Mucosa of rectum (tissue), 2 donors: ENCODE data around the gene UBR4.

Experiments used
- H3K27ac ChIP-seq, 2 donors: one replicate each; pipeline ENCODE4 v1.7.0; 2013; ENCODE audit warnings: inconsistent platforms in 2 of 2, low read depth in 2 of 2, low read length in 2 of 2
- H3K27me3 ChIP-seq, 2 donors: one replicate each; pipeline ENCODE4 v1.7.0; 2013; ENCODE audit warnings: low read length in 2 of 2; ENCODE audit not compliant: control insufficient read depth in 2 of 2, insufficient read depth in 2 of 2
- H3K36me3 ChIP-seq, 2 donors: one replicate each; pipeline ENCODE4 v1.7.0; 2013; ENCODE audit warnings: low read length in 2 of 2; ENCODE audit not compliant: control insufficient read depth in 2 of 2, insufficient read depth in 2 of 2
- H3K4me1 ChIP-seq, 2 donors: one replicate each; pipeline ENCODE4 v1.7.0; 2013; ENCODE audit warnings: low read length in 2 of 2, mild to moderate bottlenecking in 1 of 2; ENCODE audit not compliant: control insufficient read depth in 2 of 2, insufficient read depth in 2 of 2
- H3K4me3 ChIP-seq, 2 donors: one replicate each; pipeline ENCODE4 v1.7.0; 2013; ENCODE audit warnings: low read length in 2 of 2
- H3K9ac ChIP-seq, 2 donors: one replicate each; pipeline ENCODE4 v1.7.0; 2013; ENCODE audit warnings: low read length in 2 of 2, low read depth in 1 of 2, mild to moderate bottlenecking in 1 of 2
- H3K9me3 ChIP-seq, 2 donors: one replicate each; pipeline ENCODE4 v1.7.0; 2013; ENCODE audit warnings: low read length in 2 of 2; ENCODE audit not compliant: control insufficient read depth in 2 of 2
- donor health status: healthy.
- donor health status: Normal muscosa, but diverticular disease.

Gene UBR4

GRCh38 chr1:19178734-19179398 is 31.2 kb downstream of the UBR4 start:
- H3K4me1 ChIP-seq = no peaks in the 10 kb centered on the region
- no peak overlapping the region for H3K27ac ChIP-seq
- H3K36me3 ChIP-seq = peaks cover 75 to 79% of the 10 kb centered on the region in 2 donors
- no peaks in the 10 kb centered on the region for H3K9me3 ChIP-seq
- no peak overlapping the region for H3K4me3 ChIP-seq
- no peak overlapping the region for H3K9ac ChIP-seq
- H3K27me3 ChIP-seq = no peaks in the 10 kb centered on the region

- peaks cover 76 to 82% of the 10 kb centered on the region in 2 donors for H3K36me3 ChIP-seq
Observed at GRCh38 chr1:19177811-19178210, 32.3 kb downstream of the UBR4 start.

GRCh38 chr1:19169642-19170041 is 40.4 kb downstream of the UBR4 start:
- Histone ChIP-seq H3K4me1 (peaks cover 8 to 14% of the 10 kb centered on the region in 2 donors), H3K4me3 (no peak overlapping the region), H3K36me3 (peaks cover 88 to 89% of the 10 kb centered on the region in 2 donors), H3K9ac (no peak overlapping the region), H3K27ac (no peak overlapping the region), H3K9me3 (no peaks in the 10 kb centered on the region), H3K27me3 (no peaks in the 10 kb centered on the region)

More at GRCh38 chr1:19177811-19178210, 32.3 kb downstream of the UBR4 start:
- Histone ChIP-seq H3K27me3 (no peaks in the 10 kb centered on the region), H3K4me3 (no peak overlapping the region), H3K9me3 (no peaks in the 10 kb centered on the region), H3K27ac (no peak overlapping the region), H3K9ac (no peak overlapping the region), H3K4me1 (no peaks in the 10 kb centered on the region)

- no peaks in the 10 kb centered on the region for H3K9me3 ChIP-seq
- H3K27me3 ChIP-seq = no peaks in the 10 kb centered on the region
- no peak overlapping the region for H3K9ac ChIP-seq
- no peak overlapping the region for H3K4me3 ChIP-seq
- peaks cover 9 to 15% of the 10 kb centered on the region in 2 donors for H3K4me1 ChIP-seq
- peaks cover 91 to 93% of the 10 kb centered on the region in 2 donors for H3K36me3 ChIP-seq
- H3K27ac ChIP-seq = no peak overlapping the region
Observed at GRCh38 chr1:19167140-19167539, 42.9 kb downstream of the UBR4 start.

GRCh38 chr1:19166066-19166465 is 44.0 kb downstream of the UBR4 start:
- Histone ChIP-seq H3K9ac (no peak overlapping the region), H3K9me3 (no peaks in the 10 kb centered on the region), H3K27ac (no peak overlapping the region), H3K36me3 (peaks cover 92 to 93% of the 10 kb centered on the region in 2 donors), H3K4me1 (peaks cover 9 to 15% of the 10 kb centered on the region in 2 donors), H3K27me3 (no peaks in the 10 kb centered on the region), H3K4me3 (no peak overlapping the region)

GRCh38 chr1:19165501-19165900 is 44.6 kb downstream of the UBR4 start:
- Histone ChIP-seq H3K27ac (no peak overlapping the region), H3K4me1 (peaks cover 9 to 15% of the 10 kb centered on the region in 2 donors), H3K27me3 (no peaks in the 10 kb centered on the region), H3K9ac (no peak overlapping the region), H3K36me3 (peaks cover 92 to 94% of the 10 kb centered on the region in 2 donors), H3K4me3 (no peak overlapping the region), H3K9me3 (no peaks in the 10 kb centered on the region)

- Histone ChIP-seq H3K9ac (no peak overlapping the region), H3K27me3 (no peaks in the 10 kb centered on the region), H3K36me3 (peaks cover 94 to 95% of the 10 kb centered on the region in 2 donors), H3K4me1 (peaks cover 9 to 15% of the 10 kb centered on the region in 2 donors), H3K9me3 (no peaks in the 10 kb centered on the region), H3K27ac (peak overlapping the region; percentile 10 to 26), H3K4me3 (no peak overlapping the region)
Observed at GRCh38 chr1:19164274-19165015, 45.6 kb downstream of the UBR4 start.

GRCh38 chr1:19163261-19163660 is 46.8 kb downstream of the UBR4 start:
- no peak overlapping the region for H3K9ac ChIP-seq
- no peak overlapping the region for H3K27ac ChIP-seq
- H3K36me3 ChIP-seq = peaks cover 92 to 96% of the 10 kb centered on the region in 2 donors

GRCh38 chr1:19160831-19161230 is 49.2 kb downstream of the UBR4 start:
- Histone ChIP-seq H3K9ac (no peak overlapping the region), H3K27me3 (no peaks in the 10 kb centered on the region), H3K4me1 (peaks cover 13 to 24% of the 10 kb centered on the region in 2 donors), H3K9me3 (no peaks in the 10 kb centered on the region), H3K4me3 (no peak overlapping the region), H3K36me3 (peaks cover 87 to 96% of the 10 kb centered on the region in 2 donors), H3K27ac (no peak overlapping the region)

More at GRCh38 chr1:19163261-19163660, 46.8 kb downstream of the UBR4 start:
- no peaks in the 10 kb centered on the region for H3K9me3 ChIP-seq
- no peak overlapping the region for H3K4me3 ChIP-seq
- H3K4me1 ChIP-seq = peaks cover 9 to 15% of the 10 kb centered on the region in 2 donors
- H3K27me3 ChIP-seq = no peaks in the 10 kb centered on the region

GRCh38 chr1:19157653-19158052 is 52.4 kb downstream of the UBR4 start:
- Histone ChIP-seq H3K27me3 (no peaks in the 10 kb centered on the region), H3K9me3 (no peaks in the 10 kb centered on the region), H3K36me3 (peaks cover 86 to 95% of the 10 kb centered on the region in 2 donors), H3K4me1 (peaks cover 6 to 15% of the 10 kb centered on the region in 2 donors), H3K9ac (no peak overlapping the region), H3K4me3 (no peak overlapping the region), H3K27ac (peak overlapping the region in 1 of 2 donors; percentile 49)
